CD4-positive, alpha-beta T cell treated with Interleukin-10 for 1 hour (primary cell): ENCODE data around the gene UST.
"Not testable (repeated sequence)": the region's sequence is repeated elsewhere in the genome, so short reads cannot be mapped to it uniquely, and the experiment has no call there.

ENCODE experiments used
- DNase-seq: peaks from one replicate; pipeline ENCODE4 v3.0.0-alpha.2; 2020

UST gene

GRCh38 chr6:148983101-148983761 is 236.4 kb downstream of the UST start:
- DNase-seq: no peak

- no peak for DNase-seq
Measured at GRCh38 chr6:148983966-148984365, 237.1 kb downstream of the UST start.

- DNase-seq: no peak
Measured at GRCh38 chr6:148984531-148985056, 237.8 kb downstream of the UST start.

- DNase-seq: no peak
Measured at GRCh38 chr6:148985499-148985898, 238.7 kb downstream of the UST start.

- no peak for DNase-seq
Measured at GRCh38 chr6:148986608-148987007, 239.8 kb downstream of the UST start.

- DNase-seq: no peak
Measured at GRCh38 chr6:148987982-148988381, 241.2 kb downstream of the UST start.

- DNase-seq: no peak
Measured at GRCh38 chr6:148989585-148989984, 242.8 kb downstream of the UST start.

GRCh38 chr6:148990403-148990802 is 243.6 kb downstream of the UST start:
- DNase-seq: no peak

- DNase-seq: no peak
Measured at GRCh38 chr6:148996815-148997214, 250.0 kb downstream of the UST start.

- DNase-seq: no peak
Measured at GRCh38 chr6:148997865-148998264, 251.0 kb downstream of the UST start.

- no peak for DNase-seq
Measured at GRCh38 chr6:148998704-148999103, 251.9 kb downstream of the UST start.

GRCh38 chr6:148999501-148999900 is 252.7 kb downstream of the UST start:
- no peak for DNase-seq

- DNase-seq: no peak
Measured at GRCh38 chr6:148999929-149000468, 253.2 kb downstream of the UST start.

- no peak for DNase-seq
Measured at GRCh38 chr6:149001422-149001821, 254.6 kb downstream of the UST start.

GRCh38 chr6:149003560-149003959 is 256.7 kb downstream of the UST start:
- DNase-seq: no peak

GRCh38 chr6:149004664-149005063 is 257.8 kb downstream of the UST start:
- DNase-seq: no peak

GRCh38 chr6:149006236-149006635 is 259.4 kb downstream of the UST start:
- not testable (repeated sequence) for DNase-seq

- no peak for DNase-seq
Measured at GRCh38 chr6:149006671-149007070, 259.8 kb downstream of the UST start.

GRCh38 chr6:149007846-149008245 is 261.0 kb downstream of the UST start:
- no peak for DNase-seq

GRCh38 chr6:149008741-149009140 is 261.9 kb downstream of the UST start:
- no peak for DNase-seq

- no peak for DNase-seq
Measured at GRCh38 chr6:149012040-149012545, 265.3 kb downstream of the UST start.

GRCh38 chr6:149013586-149014344 is 266.9 kb downstream of the UST start:
- DNase-seq: no peak

- no peak for DNase-seq
Measured at GRCh38 chr6:149014631-149015534, 268.1 kb downstream of the UST start.
